ENCODE data around the gene PM20D2. TPM values are rescaled to one million over a fixed set of nuclear protein-coding genes. Genes with fewer than 3 reads are reported as not detected.
A peak's percentile ranks its signal among the peaks of the same experiment; 100 is the strongest.
"Not testable (repeated sequence)": the region's sequence is repeated elsewhere in the genome, so short reads cannot be mapped to it uniquely, and the experiment has no call there.

PM20D2 gene
- 100 to 1,000 TPM in 1 of 12 donors, 10 to 100 TPM in 11; 23.1 to 327 (median 46.5) TPM for polyA plus RNA-seq (ENCODE audit: insufficient read length in 12 of 12)
- long read RNA-seq, donor 1, full-length matches to known transcripts = 5 of 5 reads
- long read RNA-seq, donor 1, partial matches to known transcripts = 0 of 5 reads
- long read RNA-seq, donor 1, other reads (novel, unspliced or antisense) = 0 of 5 reads
- long read RNA-seq, donor 2, full-length matches to known transcripts = 8 of 101 reads
- long read RNA-seq, donor 2, partial matches to known transcripts = 93 of 101 reads
- long read RNA-seq, donor 2, other reads (novel, unspliced or antisense) = 0 of 101 reads
- long read RNA-seq, donor 3, full-length matches to known transcripts = 2 of 2 reads
- long read RNA-seq, donor 3, partial matches to known transcripts = 0 of 2 reads
- long read RNA-seq, donor 3, other reads (novel, unspliced or antisense) = 0 of 2 reads
- long read RNA-seq, donor 4, full-length matches to known transcripts = 4 of 11 reads
- long read RNA-seq, donor 4, partial matches to known transcripts = 7 of 11 reads
- long read RNA-seq, donor 4, other reads (novel, unspliced or antisense) = 0 of 11 reads
- long read RNA-seq, donor 5, full-length matches to known transcripts = 19 of 250 reads
- long read RNA-seq, donor 5, partial matches to known transcripts = 231 of 250 reads
- long read RNA-seq, donor 5, other reads (novel, unspliced or antisense) = 0 of 250 reads
- long read RNA-seq, donor 6, full-length matches to known transcripts = 4 of 11 reads
- long read RNA-seq, donor 6, partial matches to known transcripts = 7 of 11 reads
- long read RNA-seq, donor 6, other reads (novel, unspliced or antisense) = 0 of 11 reads
- long read RNA-seq, donor 7, full-length matches to known transcripts = 3 of 3 reads
- long read RNA-seq, donor 7, partial matches to known transcripts = 0 of 3 reads
- long read RNA-seq, donor 7, other reads (novel, unspliced or antisense) = 0 of 3 reads
- long read RNA-seq, donor 8, full-length matches to known transcripts = 19 of 217 reads
- long read RNA-seq, donor 8, partial matches to known transcripts = 198 of 217 reads
- long read RNA-seq, donor 8, other reads (novel, unspliced or antisense) = 0 of 217 reads
- long read RNA-seq, donor 9, full-length matches to known transcripts = 1 of 1 reads
- long read RNA-seq, donor 9, partial matches to known transcripts = 0 of 1 reads
- long read RNA-seq, donor 9, other reads (novel, unspliced or antisense) = 0 of 1 reads
- long read RNA-seq, donor 10, full-length matches to known transcripts = 13 of 13 reads
- long read RNA-seq, donor 10, partial matches to known transcripts = 0 of 13 reads
- long read RNA-seq, donor 10, other reads (novel, unspliced or antisense) = 0 of 13 reads
- long read RNA-seq, donor 11, full-length matches to known transcripts = 6 of 77 reads
- long read RNA-seq, donor 11, partial matches to known transcripts = 71 of 77 reads
- long read RNA-seq, donor 11, other reads (novel, unspliced or antisense) = 0 of 77 reads

- peak; percentile 45 for DNase-seq
Observed at GRCh38 chr6:89145956-89146717, at the start of gene PM20D2. Gene PM20D2 (plus strand): TSS chr6:89146055. CDS start chr6:89146145, 90 bp downstream.

GRCh38 chr6:89098461-89098860 lies 47.4 kb upstream of the PM20D2 start:
- DNase-seq = no peak

GRCh38 chr6:89100114-89100513 lies 45.7 kb upstream of the PM20D2 start:
- DNase-seq = no peak

GRCh38 chr6:89110284-89110683 lies 35.6 kb upstream of the PM20D2 start:
- DNase-seq = no peak

- no peak for DNase-seq
Observed at GRCh38 chr6:89111933-89112332, 33.9 kb upstream of the PM20D2 start.

- no peak for DNase-seq
Observed at GRCh38 chr6:89116702-89117101, 29.2 kb upstream of the PM20D2 start.

GRCh38 chr6:89117211-89118108 lies 28.4 kb upstream of the PM20D2 start, which contains the start of gene SRSF12:
Gene SRSF12 (minus strand): TSS chr6:89118071. CDS start chr6:89117887, 184 bp downstream.
- DNase-seq = peak; percentile 30

- DNase-seq = no peak
Observed at GRCh38 chr6:89118931-89119330, 26.9 kb upstream of the PM20D2 start.

- no peak for DNase-seq
Observed at GRCh38 chr6:89120371-89120770, 25.5 kb upstream of the PM20D2 start.

GRCh38 chr6:89121934-89122333 lies 23.9 kb upstream of the PM20D2 start:
- DNase-seq = no peak

GRCh38 chr6:89122625-89123024 lies 23.2 kb upstream of the PM20D2 start:
- peak; percentile 20 for DNase-seq

- not testable (repeated sequence) for DNase-seq
Observed at GRCh38 chr6:89128256-89128671, 17.6 kb upstream of the PM20D2 start.

- DNase-seq = no peak
Observed at GRCh38 chr6:89131599-89131998, 14.3 kb upstream of the PM20D2 start.

- DNase-seq = no peak
Observed at GRCh38 chr6:89132057-89132456, 13.8 kb upstream of the PM20D2 start.

- DNase-seq = no peak
Observed at GRCh38 chr6:89133981-89134380, 11.9 kb upstream of the PM20D2 start.

- no peak for DNase-seq
Observed at GRCh38 chr6:89134723-89135122, 11.1 kb upstream of the PM20D2 start.

- DNase-seq = no peak
Observed at GRCh38 chr6:89138173-89138572, 7.7 kb upstream of the PM20D2 start.

- no peak for DNase-seq
Observed at GRCh38 chr6:89139509-89140346, 6.1 kb upstream of the PM20D2 start.
